Measurements from ENCODE around the gene TNP2.

DNA sequence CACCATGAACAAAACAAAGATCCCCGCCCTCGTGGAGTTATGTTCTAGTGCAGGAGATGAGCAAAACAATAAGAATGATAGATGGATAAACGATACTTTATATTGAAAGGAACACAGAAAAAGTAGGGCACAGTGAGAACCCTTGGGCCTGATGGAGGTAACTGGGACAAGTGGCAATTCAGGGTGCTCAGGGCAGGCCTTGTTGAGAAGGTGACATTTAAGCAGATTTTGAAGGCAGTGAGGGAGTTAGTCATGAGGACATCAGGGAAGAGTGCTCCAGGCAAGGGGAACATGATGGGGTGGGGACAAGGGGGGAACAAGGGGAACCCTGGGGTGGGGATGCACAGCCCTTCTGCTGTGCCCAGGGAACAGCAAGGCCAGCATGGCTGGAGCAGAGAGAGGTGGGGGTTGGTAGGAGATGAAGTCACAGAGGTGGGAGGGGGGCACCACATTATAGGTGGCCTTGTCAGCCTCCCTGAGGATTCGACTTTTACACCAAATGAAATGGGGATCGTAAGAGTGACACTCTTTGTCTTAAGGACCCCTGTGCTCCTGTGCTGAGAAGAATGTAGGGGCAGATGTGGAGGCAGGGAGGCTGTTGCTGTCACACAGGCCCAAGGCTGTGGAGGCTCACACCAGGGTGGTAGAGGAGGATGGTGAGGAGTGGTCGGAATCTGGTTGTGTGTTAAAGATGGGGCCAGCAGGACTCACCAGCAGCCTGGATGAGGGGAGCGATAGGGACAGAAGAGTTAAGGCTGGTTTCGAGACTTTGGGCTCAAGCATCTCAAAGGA is 21.2 kb upstream of the TNP2 start:
- TF ChIP-seq, protein P1, sequence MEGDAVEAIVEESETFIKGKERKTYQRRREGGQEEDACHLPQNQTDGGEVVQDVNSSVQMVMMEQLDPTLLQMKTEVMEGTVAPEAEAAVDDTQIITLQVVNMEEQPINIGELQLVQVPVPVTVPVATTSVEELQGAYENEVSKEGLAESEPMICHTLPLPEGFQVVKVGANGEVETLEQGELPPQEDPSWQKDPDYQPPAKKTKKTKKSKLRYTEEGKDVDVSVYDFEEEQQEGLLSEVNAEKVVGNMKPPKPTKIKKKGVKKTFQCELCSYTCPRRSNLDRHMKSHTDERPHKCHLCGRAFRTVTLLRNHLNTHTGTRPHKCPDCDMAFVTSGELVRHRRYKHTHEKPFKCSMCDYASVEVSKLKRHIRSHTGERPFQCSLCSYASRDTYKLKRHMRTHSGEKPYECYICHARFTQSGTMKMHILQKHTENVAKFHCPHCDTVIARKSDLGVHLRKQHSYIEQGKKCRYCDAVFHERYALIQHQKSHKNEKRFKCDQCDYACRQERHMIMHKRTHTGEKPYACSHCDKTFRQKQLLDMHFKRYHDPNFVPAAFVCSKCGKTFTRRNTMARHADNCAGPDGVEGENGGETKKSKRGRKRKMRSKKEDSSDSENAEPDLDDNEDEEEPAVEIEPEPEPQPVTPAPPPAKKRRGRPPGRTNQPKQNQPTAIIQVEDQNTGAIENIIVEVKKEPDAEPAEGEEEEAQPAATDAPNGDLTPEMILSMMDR (IDR thresholded peaks at IDR 0.05), result no peak
- TF ChIP-seq POLR2A (IDR thresholded peaks at IDR 0.05), result no peak
